Parathyroid adenoma (tissue), 2 donors: ENCODE measurements around the gene PLCL1.

ENCODE experiments used
- H2AFZ ChIP-seq: fragments of 300-600 bp; sonication (generic); one replicate; pipeline ENCODE4 v1.7.0; 2017; ENCODE audit warnings: antibody characterized with exemption, mild to moderate bottlenecking
- H3K27ac ChIP-seq: fragments of 300-600 bp; sonication (generic); one replicate; pipeline ENCODE4 v1.7.0; 2017
- H3K27me3 ChIP-seq: fragments of 300-600 bp; sonication (generic); one replicate; pipeline ENCODE4 v1.7.0; 2017; ENCODE audit warnings: low read length; ENCODE audit not compliant: control insufficient read depth, insufficient read depth
- H3K36me3 ChIP-seq: fragments of 300-600 bp; sonication (generic); one replicate; pipeline ENCODE4 v1.7.0; 2017; ENCODE audit warnings: low read length; ENCODE audit not compliant: control insufficient read depth, insufficient read depth
- H3K4me1 ChIP-seq: fragments of 300-600 bp; sonication (generic); one replicate; pipeline ENCODE4 v1.7.0; 2017; ENCODE audit warnings: control low read depth
- H3K4me2 ChIP-seq: fragments of 300-600 bp; sonication (generic); one replicate; pipeline ENCODE4 v1.7.0; 2017; ENCODE audit warnings: low read length
- H3K4me3 ChIP-seq: fragments of 300-600 bp; sonication (generic); one replicate; pipeline ENCODE4 v1.7.0; 2017; ENCODE audit warnings: low read depth, low read length
- H3K79me2 ChIP-seq: fragments of 300-600 bp; sonication (generic); one replicate; pipeline ENCODE4 v1.7.0; 2017; ENCODE audit warnings: control low read depth
- H3K9ac ChIP-seq: fragments of 300-600 bp; sonication (generic); one replicate; pipeline ENCODE4 v1.7.0; 2017; ENCODE audit warnings: mild to moderate bottlenecking
- H3K9me3 ChIP-seq: fragments of 300-600 bp; sonication (generic); one replicate; pipeline ENCODE4 v1.7.0; 2017; ENCODE audit warnings: low read length; ENCODE audit not compliant: control insufficient read depth
- TF ChIP-seq, protein P1 (sequence below): fragments of 300-600 bp; sonication (generic); IDR thresholded peaks from one replicate; pipeline ENCODE4 v1.7.0; 2017; ENCODE audit warnings: antibody characterized with exemption, mild to moderate bottlenecking
- donor health status: primary hyperparathyroidism.

PLCL1 gene

DNA sequence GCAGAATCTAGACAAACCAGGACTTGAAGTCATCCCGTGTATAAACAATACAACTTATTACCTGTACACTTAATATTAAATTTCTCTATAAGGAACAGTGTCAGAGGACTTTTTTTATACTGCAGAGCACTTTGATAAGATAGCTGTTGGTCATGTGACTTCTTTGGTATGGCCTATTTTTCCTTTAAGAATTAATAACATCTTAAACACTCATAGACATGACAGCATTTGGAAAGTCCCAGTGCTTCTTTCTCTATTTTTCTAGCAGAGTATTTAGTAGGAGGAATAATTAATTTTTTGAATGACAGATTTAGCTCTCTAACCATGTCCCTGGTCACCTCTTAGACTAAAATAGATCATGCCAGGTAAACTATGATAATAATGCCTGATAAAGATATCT lies 59.4 kb downstream of the PLCL1 start:
- Histone ChIP-seq H3K4me3 (no peak overlapping the region), H3K36me3 (no peaks in the 10 kb centered on the region), H3K27ac (no peak overlapping the region), H3K4me2 (no peak overlapping the region), H3K9me3 (no peaks in the 10 kb centered on the region), H2AFZ (no peak overlapping the region), H3K4me1 (peaks cover 22% of the 10 kb centered on the region), H3K27me3 (no peaks in the 10 kb centered on the region), H3K9ac (no peak overlapping the region), H3K79me2 (peaks cover 11% of the 10 kb centered on the region)
- TF ChIP-seq, protein P1, sequence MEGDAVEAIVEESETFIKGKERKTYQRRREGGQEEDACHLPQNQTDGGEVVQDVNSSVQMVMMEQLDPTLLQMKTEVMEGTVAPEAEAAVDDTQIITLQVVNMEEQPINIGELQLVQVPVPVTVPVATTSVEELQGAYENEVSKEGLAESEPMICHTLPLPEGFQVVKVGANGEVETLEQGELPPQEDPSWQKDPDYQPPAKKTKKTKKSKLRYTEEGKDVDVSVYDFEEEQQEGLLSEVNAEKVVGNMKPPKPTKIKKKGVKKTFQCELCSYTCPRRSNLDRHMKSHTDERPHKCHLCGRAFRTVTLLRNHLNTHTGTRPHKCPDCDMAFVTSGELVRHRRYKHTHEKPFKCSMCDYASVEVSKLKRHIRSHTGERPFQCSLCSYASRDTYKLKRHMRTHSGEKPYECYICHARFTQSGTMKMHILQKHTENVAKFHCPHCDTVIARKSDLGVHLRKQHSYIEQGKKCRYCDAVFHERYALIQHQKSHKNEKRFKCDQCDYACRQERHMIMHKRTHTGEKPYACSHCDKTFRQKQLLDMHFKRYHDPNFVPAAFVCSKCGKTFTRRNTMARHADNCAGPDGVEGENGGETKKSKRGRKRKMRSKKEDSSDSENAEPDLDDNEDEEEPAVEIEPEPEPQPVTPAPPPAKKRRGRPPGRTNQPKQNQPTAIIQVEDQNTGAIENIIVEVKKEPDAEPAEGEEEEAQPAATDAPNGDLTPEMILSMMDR: no peak

GRCh38 chr2:197866455-197866854 lies 62.1 kb downstream of the PLCL1 start:
- no peaks in the 10 kb centered on the region for H3K36me3 ChIP-seq
- H2AFZ ChIP-seq: no peak overlapping the region
- H3K27ac ChIP-seq: no peak overlapping the region
- no peaks in the 10 kb centered on the region for H3K27me3 ChIP-seq
- H3K4me2 ChIP-seq: no peak overlapping the region
- H3K79me2 ChIP-seq: peaks cover 4% of the 10 kb centered on the region
- H3K9me3 ChIP-seq: no peaks in the 10 kb centered on the region
- peaks cover 39% of the 10 kb centered on the region for H3K4me1 ChIP-seq
- no peak overlapping the region for H3K4me3 ChIP-seq
- TF ChIP-seq, protein P1: no peak
- no peak overlapping the region for H3K9ac ChIP-seq

GRCh38 chr2:197867033-197867432 lies 62.6 kb downstream of the PLCL1 start:
- Histone ChIP-seq H3K4me2 (no peak overlapping the region), H3K4me1 (peaks cover 41% of the 10 kb centered on the region), H2AFZ (no peak overlapping the region)

GRCh38 chr2:197867624-197868023 lies 63.2 kb downstream of the PLCL1 start:
- no peaks in the 10 kb centered on the region for H3K36me3 ChIP-seq
- H3K9me3 ChIP-seq: no peaks in the 10 kb centered on the region
- no peaks in the 10 kb centered on the region for H3K27me3 ChIP-seq
- H3K9ac ChIP-seq: no peak overlapping the region
- H3K4me2 ChIP-seq: no peak overlapping the region
- no peak overlapping the region for H3K4me3 ChIP-seq
- TF ChIP-seq, protein P1: no peak
- no peak overlapping the region for H3K27ac ChIP-seq
- peaks cover 40% of the 10 kb centered on the region for H3K4me1 ChIP-seq
- no peak overlapping the region for H2AFZ ChIP-seq
- peaks cover 3% of the 10 kb centered on the region for H3K79me2 ChIP-seq

More at GRCh38 chr2:197867033-197867432, 62.6 kb downstream of the PLCL1 start:
- Histone ChIP-seq H3K9me3 (no peaks in the 10 kb centered on the region), H3K36me3 (no peaks in the 10 kb centered on the region), H3K4me3 (no peak overlapping the region), H3K79me2 (peaks cover 3% of the 10 kb centered on the region), H3K9ac (no peak overlapping the region), H3K27me3 (no peaks in the 10 kb centered on the region), H3K27ac (no peak overlapping the region)
- TF ChIP-seq, protein P1: no peak

DNA sequence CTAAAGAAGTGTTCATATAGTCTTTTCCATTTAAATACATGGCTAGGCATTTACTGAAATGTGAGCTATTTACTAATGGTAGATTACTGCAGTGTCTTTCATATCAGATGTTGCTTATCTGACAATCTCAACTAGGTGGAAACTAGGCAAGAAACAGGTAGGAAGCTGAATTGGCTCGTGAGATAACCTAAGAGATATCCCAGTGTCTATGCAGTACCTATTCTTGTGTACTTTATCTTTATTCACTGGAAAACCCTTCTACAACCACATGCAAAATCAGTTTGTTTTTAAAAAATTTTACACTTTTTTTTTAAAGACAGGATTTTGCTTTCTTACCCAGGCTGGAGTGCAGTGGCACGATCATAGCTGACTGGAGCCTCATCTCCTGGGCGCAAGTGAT lies 63.8 kb downstream of the PLCL1 start:
- TF ChIP-seq, protein P1: no peak
- Histone ChIP-seq H3K9ac (no peak overlapping the region), H3K27me3 (no peaks in the 10 kb centered on the region), H3K4me1 (peaks cover 39% of the 10 kb centered on the region), H3K36me3 (no peaks in the 10 kb centered on the region), H3K27ac (no peak overlapping the region), H2AFZ (no peak overlapping the region), H3K9me3 (no peaks in the 10 kb centered on the region), H3K4me2 (no peak overlapping the region), H3K79me2 (peaks cover under 1% of the 10 kb centered on the region), H3K4me3 (no peak overlapping the region)
